IMR-90 (cell line): Measurements from ENCODE around the gene POMGNT2. TPM values are rescaled to one million over a fixed set of nuclear protein-coding genes. Genes with fewer than 3 reads are reported as not detected.

ENCODE experiments used
- ATAC-seq: fragments of 200-7000 bp; cut with Tn5 transposase; 2 replicates; pipeline ENCODE4 v1.9.1; 2020; ENCODE audit warnings: low read depth, mild to moderate bottlenecking, moderate library complexity
- BruUV-seq: library from RNA; stranded (reverse); fragments of 400-500 nt; replicated peaks from 2 replicates; lab custom pipeline; 2021; lab: Mats Ljungman, UMichigan
- CTCF ChIA-PET: fragments of 300-600 bp; formaldehyde crosslinking; extraction: SDS; loops from one replicate; lab custom pipeline; 2021; ENCODE audit warnings: antibody characterized with exemption; lab: Yijun Ruan, JAX
- POLR2A ChIA-PET: fragments of 300-600 bp; sonication (Branson Sonifier 250); formaldehyde crosslinking; loops from one replicate; lab custom pipeline; 2022; ENCODE audit warnings: antibody characterized with exemption; ENCODE audit not compliant: unreplicated experiment; lab: Charles Lee
- DNase-seq: peaks from one replicate; pipeline ENCODE4 v3.0.0; 2013
- H2AFZ ChIP-seq: replicated peaks from 2 replicates; pipeline ENCODE3; 2013; ENCODE audit warnings: low read length, mild to moderate bottlenecking; ENCODE audit not compliant: poor library complexity
- H2AK5ac ChIP-seq: 2 replicates; pipeline ENCODE4 v1.6.1; 2013; ENCODE audit warnings: low read depth, low read length, inconsistent platforms
- H2AK9ac ChIP-seq: replicated peaks from 2 replicates; pipeline ENCODE3; 2013; ENCODE audit warnings: mild to moderate bottlenecking, low read depth, low read length, moderate library complexity; ENCODE audit not compliant: poor library complexity
- H2BK120ac ChIP-seq: 2 replicates; pipeline ENCODE4 v1.6.1; 2013; ENCODE audit warnings: low read depth, low read length, inconsistent platforms
- H2BK15ac ChIP-seq: 3 replicates; pipeline ENCODE4 v1.6.1; 2013; ENCODE audit warnings: low read depth, low read length, inconsistent platforms
- H2BK20ac ChIP-seq: 2 replicates; pipeline ENCODE4 v1.6.1; 2013; ENCODE audit warnings: low read depth, mild to moderate bottlenecking, inconsistent platforms, low read length, moderate library complexity
- H2BK5ac ChIP-seq: 2 replicates; pipeline ENCODE4 v1.6.1; 2013; ENCODE audit warnings: mild to moderate bottlenecking, low read depth, low read length, inconsistent platforms; ENCODE audit not compliant: poor library complexity, severe bottlenecking
- H3K14ac ChIP-seq: replicated peaks from 2 replicates; pipeline ENCODE4 v1.6.1; 2013; ENCODE audit warnings: low read depth, low read length, inconsistent platforms
- H3K18ac ChIP-seq: 2 replicates; pipeline ENCODE4 v1.6.1; 2013; ENCODE audit warnings: low read depth, low read length, control low read depth
- H3K23ac ChIP-seq: 2 replicates; pipeline ENCODE4 v1.6.1; 2013; ENCODE audit warnings: low read depth, low read length, inconsistent platforms
- H3K27ac ChIP-seq: 2 replicates; pipeline ENCODE4 v1.5.1; 2013; ENCODE audit warnings: mild to moderate bottlenecking, control low read depth, low read length; ENCODE audit not compliant: insufficient read depth
- H3K27me3 ChIP-seq: 2 replicates; pipeline ENCODE4 v1.6.1; 2013; ENCODE audit warnings: low read length; ENCODE audit not compliant: control insufficient read depth, insufficient read depth
- H3K36me3 ChIP-seq: 2 replicates; pipeline ENCODE4 v1.6.1; 2013; ENCODE audit warnings: low read length, mixed read lengths; ENCODE audit not compliant: control insufficient read depth, insufficient read depth
- H3K4ac ChIP-seq: 2 replicates; pipeline ENCODE4 v1.6.1; 2013; ENCODE audit warnings: low read depth, low read length, inconsistent platforms
- H3K4me1 ChIP-seq: 2 replicates; pipeline ENCODE4 v1.6.1; 2013; ENCODE audit warnings: low read length, mixed read lengths; ENCODE audit not compliant: control insufficient read depth, insufficient read depth
- H3K4me2 ChIP-seq: 2 replicates; pipeline ENCODE4 v1.6.1; 2013; ENCODE audit warnings: low read depth, mild to moderate bottlenecking, control low read depth, low read length, moderate library complexity
- H3K4me3 ChIP-seq: 2 replicates; pipeline ENCODE4 v1.5.1; 2013; ENCODE audit warnings: low read depth, mild to moderate bottlenecking, control low read depth, low read length, moderate library complexity; ENCODE audit not compliant: insufficient read depth
- H3K56ac ChIP-seq: 2 replicates; pipeline ENCODE4 v1.6.1; 2013; ENCODE audit warnings: low read length, inconsistent platforms; ENCODE audit not compliant: insufficient read depth; ENCODE audit errors: extremely low read depth
- H3K79me1 ChIP-seq, 2 experiments: 2 replicates each; pipeline ENCODE4 v1.6.1; 2013; ENCODE audit warnings: low read length in 2 of 2, inconsistent platforms in 1 of 2, low read depth in 1 of 2
- H3K9ac ChIP-seq: 2 replicates; pipeline ENCODE4 v1.6.1; 2013; ENCODE audit warnings: low read depth, low read length, control low read depth
- H3K9me1 ChIP-seq: 2 replicates; pipeline ENCODE4 v1.6.1; 2013; ENCODE audit warnings: low read length, inconsistent platforms; ENCODE audit not compliant: insufficient read depth
- H3K9me3 ChIP-seq: 2 replicates; pipeline ENCODE4 v1.6.1; 2013; ENCODE audit warnings: low read length; ENCODE audit not compliant: control insufficient read depth, insufficient read depth
- H4K20me1 ChIP-seq: 2 replicates; pipeline ENCODE4 v1.6.1; 2013; ENCODE audit warnings: low read length, inconsistent platforms; ENCODE audit not compliant: insufficient read depth
- H4K5ac ChIP-seq: 2 replicates; pipeline ENCODE4 v1.6.1; 2013; ENCODE audit warnings: mild to moderate bottlenecking, low read depth, low read length, control low read depth
- H4K8ac ChIP-seq, 2 experiments: 2 replicates each; pipeline ENCODE4 v1.6.1; 2013; ENCODE audit warnings: low read depth in 2 of 2, low read length in 2 of 2, control low read depth in 1 of 2, inconsistent platforms in 1 of 2
- H4K91ac ChIP-seq: 2 replicates; pipeline ENCODE4 v1.6.1; 2013; ENCODE audit warnings: low read depth, low read length, inconsistent platforms; ENCODE audit not compliant: insufficient read depth
- CEBPB ChIP-seq: IDR thresholded peaks from 2 replicates; pipeline ENCODE4 v1.6.1; 2012; ENCODE audit warnings: low read depth, low read length, improper control_type of control experiment
- MAFK ChIP-seq: IDR thresholded peaks from 2 replicates; pipeline ENCODE4 v1.6.1; 2012; ENCODE audit warnings: low read depth, low read length, improper control_type of control experiment
- RAD21 ChIP-seq: IDR thresholded peaks from 2 replicates; pipeline ENCODE4 v1.6.1; 2012; ENCODE audit warnings: low read length, improper control_type of control experiment
- WGBS, 2 experiments: methylation state at CpG; one replicate each; pipeline versions ENCODE4 v1.1.5 to v1.1.7; 2013; ENCODE audit warnings: missing lambda C conversion rate in 2 of 2; ENCODE audit not compliant: insufficient read length in 1 of 2; ENCODE audit errors: extremely low coverage in 2 of 2; 5-methylcytosine and 5-hydroxymethylcytosine counted together
- dilution Hi-C: fragments of 300-500 bp; cut with HindIII; formaldehyde crosslinking; loops from one replicate; pipeline ENCODE4 v1.14.3; 2018; ENCODE audit warnings: low sequenced_read_pairs; ENCODE audit not compliant: unreplicated experiment
- in situ Hi-C: fragments of 300-500 bp; cut with MboI; formaldehyde crosslinking; loops from 3 replicates; pipeline ENCODE4 v1.14.3; 2019; ENCODE audit warnings: low sequenced_read_pairs, inconsistent platforms, mixed read lengths
- intact Hi-C: fragments of 100-400 bp; cut with micrococcal nuclease; formaldehyde crosslinking; loops from 2 replicates; pipeline ENCODE4 v1.10.0; 2022
- polyA plus RNA-seq, 3 experiments: library from polyadenylated mRNA; depleted of rRNA; stranded (reverse); fragments of >200 nt; gene quantifications; 2 replicates each; pipeline ENCODE4 v1.2.3, GENCODE V29; 2012; ENCODE audit warnings: low replicate concordance in 1 of 3
- total RNA-seq: library from RNA; depleted of rRNA; stranded (reverse); fragments of >200 nt; gene quantifications from 2 replicates; pipeline ENCODE4 v1.2.3, GENCODE V29; 2012
- TF ChIP-seq, protein P1 (sequence below): fragments of 150-350 bp; IDR thresholded peaks from 2 replicates; pipeline ENCODE4 v1.6.1; 2016; ENCODE audit warnings: low read depth, mild to moderate bottlenecking, low read length, moderate library complexity, borderline replicate concordance
- TF ChIP-seq, protein P2 (sequence below): fragments of 150-350 bp; IDR thresholded peaks from 2 replicates; pipeline ENCODE4 v1.6.1; 2017; ENCODE audit warnings: mild to moderate bottlenecking, antibody characterized with exemption, low read length, low read depth

POMGNT2 gene
- total and polyA plus RNA-seq, 2 of the 4 experiments (the other 2 are of a cell fraction), result 7.5 to 16.2 TPM

DNA sequence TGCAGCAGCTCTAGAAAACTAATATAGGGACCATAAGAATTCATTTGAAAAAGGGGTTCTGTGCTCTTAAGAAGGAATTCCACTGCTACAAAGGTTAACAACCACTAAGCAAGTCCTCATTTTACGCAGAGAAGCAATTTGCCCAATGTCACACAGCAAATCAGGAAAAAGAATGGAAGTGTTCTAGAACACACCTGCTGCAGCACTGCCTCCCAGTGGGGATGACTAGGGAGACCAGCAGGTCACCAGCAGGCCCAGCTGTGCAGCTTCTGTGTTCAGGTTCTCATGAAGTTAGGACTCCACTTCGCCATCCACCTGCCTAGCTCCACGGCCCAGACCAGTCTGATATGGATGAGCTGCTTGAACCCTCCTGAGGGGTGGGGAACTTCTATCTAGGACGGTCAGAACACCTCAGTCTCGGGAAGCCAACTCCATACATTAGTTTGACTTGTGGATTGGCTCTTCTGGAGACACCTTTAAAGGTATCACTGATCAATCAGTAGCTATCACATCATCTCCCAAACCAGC, 18.6 kb downstream of the POMGNT2 start:
- no peaks in the 10 kb centered on the region for H4K20me1 ChIP-seq

More for the DNA sequence above, 18.6 kb downstream of the POMGNT2 start:
- H2BK120ac ChIP-seq, result no peak overlapping the region
- no peaks in the 10 kb centered on the region for H3K9me3 ChIP-seq
- H3K27me3 ChIP-seq, result no peaks in the 10 kb centered on the region
- in situ Hi-C loops, result no loop called here
- H2BK20ac ChIP-seq, result no peak overlapping the region
- no peak overlapping the region for H2BK5ac ChIP-seq
- no peak overlapping the region for H3K18ac ChIP-seq
- H3K9me1 ChIP-seq, result no peaks in the 10 kb centered on the region; the same call in 1 of the 2 replicates
- no peaks in the 10 kb centered on the region for H3K36me3 ChIP-seq
- no peak overlapping the region for H3K9ac ChIP-seq
- WGBS, 2 experiments, result 100% methylated on average over 1 of the region's 5 CpGs; no CpG with 5 or more reads in 1 of the 2 experiments
- ATAC-seq (no peak), DNase-seq (no peak)
- H4K5ac ChIP-seq, result no peak overlapping the region
- H2AK5ac ChIP-seq, result no peak overlapping the region
- no peaks in the 10 kb centered on the region; the same call in 1 of the 2 replicates for H3K4me1 ChIP-seq
- dilution Hi-C loops, result no loop called here
- no peak overlapping the region for H2AFZ ChIP-seq
- no peak overlapping the region for H3K27ac ChIP-seq
- H3K14ac ChIP-seq, result no peak overlapping the region
- H3K56ac ChIP-seq, result no peak overlapping the region
- intact Hi-C loops, result no loop called here
- no peak overlapping the region for H4K91ac ChIP-seq
- TF ChIP-seq, protein P1, sequence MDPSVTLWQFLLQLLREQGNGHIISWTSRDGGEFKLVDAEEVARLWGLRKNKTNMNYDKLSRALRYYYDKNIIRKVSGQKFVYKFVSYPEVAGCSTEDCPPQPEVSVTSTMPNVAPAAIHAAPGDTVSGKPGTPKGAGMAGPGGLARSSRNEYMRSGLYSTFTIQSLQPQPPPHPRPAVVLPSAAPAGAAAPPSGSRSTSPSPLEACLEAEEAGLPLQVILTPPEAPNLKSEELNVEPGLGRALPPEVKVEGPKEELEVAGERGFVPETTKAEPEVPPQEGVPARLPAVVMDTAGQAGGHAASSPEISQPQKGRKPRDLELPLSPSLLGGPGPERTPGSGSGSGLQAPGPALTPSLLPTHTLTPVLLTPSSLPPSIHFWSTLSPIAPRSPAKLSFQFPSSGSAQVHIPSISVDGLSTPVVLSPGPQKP, result no peak
- TF ChIP-seq CEBPB (no peak), RAD21 (no peak), MAFK (no peak)
- TF ChIP-seq, protein P2, sequence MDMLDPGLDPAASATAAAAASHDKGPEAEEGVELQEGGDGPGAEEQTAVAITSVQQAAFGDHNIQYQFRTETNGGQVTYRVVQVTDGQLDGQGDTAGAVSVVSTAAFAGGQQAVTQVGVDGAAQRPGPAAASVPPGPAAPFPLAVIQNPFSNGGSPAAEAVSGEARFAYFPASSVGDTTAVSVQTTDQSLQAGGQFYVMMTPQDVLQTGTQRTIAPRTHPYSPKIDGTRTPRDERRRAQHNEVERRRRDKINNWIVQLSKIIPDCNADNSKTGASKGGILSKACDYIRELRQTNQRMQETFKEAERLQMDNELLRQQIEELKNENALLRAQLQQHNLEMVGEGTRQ, result no peak
- H3K4ac ChIP-seq, result no peak overlapping the region
- ChIA-PET CTCF (no interaction called here), POLR2A (no interaction called here)
- no peaks in the 10 kb centered on the region for H3K79me1 ChIP-seq
- no peak overlapping the region for H2AK9ac ChIP-seq
- H3K4me3 ChIP-seq, result no peak overlapping the region
- H3K23ac ChIP-seq, result no peak overlapping the region
- BruUV-seq, result no TSS peak
- no peak overlapping the region for H3K4me2 ChIP-seq
- no peak overlapping the region for H4K8ac ChIP-seq
- H2BK15ac ChIP-seq, result no peak overlapping the region
